ENCODE measurements around the gene GBP2.

DNA sequence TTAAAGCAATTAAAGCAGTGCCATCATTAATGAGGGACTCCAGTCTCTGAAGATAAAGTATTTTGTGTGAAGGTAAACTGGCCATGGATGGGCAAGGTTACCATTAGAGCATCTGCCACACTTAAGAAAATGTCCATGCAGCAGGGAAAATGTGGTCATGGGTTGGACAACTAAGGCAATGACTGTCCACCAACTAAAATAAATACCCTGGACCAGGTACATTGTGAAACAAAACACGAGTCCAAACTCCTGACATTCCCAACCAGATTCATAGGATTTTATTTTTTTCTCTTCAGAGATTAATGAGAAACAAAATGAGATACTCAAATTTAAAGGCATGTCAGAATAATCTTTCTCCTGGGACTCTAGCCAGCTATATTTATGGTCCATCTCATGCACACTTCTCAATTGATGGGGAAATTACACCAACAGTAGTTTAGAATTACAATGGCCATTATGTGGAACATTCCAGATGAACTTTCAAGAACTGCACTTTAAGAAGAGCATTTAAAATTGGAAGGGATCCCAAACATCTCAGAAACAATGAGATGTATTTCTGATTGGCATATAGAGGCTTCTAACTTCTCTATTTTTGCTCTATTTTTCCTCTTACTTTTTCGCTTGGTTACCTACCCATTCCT is 41.8 kb upstream of the GBP2 start:
- TF ChIP-seq, protein P1, sequence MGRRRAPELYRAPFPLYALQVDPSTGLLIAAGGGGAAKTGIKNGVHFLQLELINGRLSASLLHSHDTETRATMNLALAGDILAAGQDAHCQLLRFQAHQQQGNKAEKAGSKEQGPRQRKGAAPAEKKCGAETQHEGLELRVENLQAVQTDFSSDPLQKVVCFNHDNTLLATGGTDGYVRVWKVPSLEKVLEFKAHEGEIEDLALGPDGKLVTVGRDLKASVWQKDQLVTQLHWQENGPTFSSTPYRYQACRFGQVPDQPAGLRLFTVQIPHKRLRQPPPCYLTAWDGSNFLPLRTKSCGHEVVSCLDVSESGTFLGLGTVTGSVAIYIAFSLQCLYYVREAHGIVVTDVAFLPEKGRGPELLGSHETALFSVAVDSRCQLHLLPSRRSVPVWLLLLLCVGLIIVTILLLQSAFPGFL (CRISPR knock-in tag; IDR thresholded peaks at IDR 0.05; ENCODE audit: borderline replicate concordance): no peak
- TF ChIP-seq NR1H2 (CRISPR knock-in tag; IDR thresholded peaks at IDR 0.05) (no peak), ZNF232 (CRISPR knock-in tag; IDR thresholded peaks at IDR 0.05) (no peak), FOXK1 (CRISPR knock-in tag; IDR thresholded peaks at IDR 0.05) (no peak), NFYB (CRISPR knock-in tag; conservative IDR thresholded peaks at IDR 0.05; ENCODE audit: low read depth) (no peak), KAT7 (CRISPR knock-in tag; IDR thresholded peaks at IDR 0.05; ENCODE audit: borderline replicate concordance) (no peak), ZBTB21 (CRISPR knock-in tag; IDR thresholded peaks at IDR 0.05; ENCODE audit: borderline replicate concordance) (no peak), TEAD4 (CRISPR knock-in tag; IDR thresholded peaks at IDR 0.05) (no peak), CREM (CRISPR knock-in tag; IDR thresholded peaks at IDR 0.05) (no peak), ETV6 (CRISPR knock-in tag; IDR thresholded peaks at IDR 0.05) (no peak), ESRRA (CRISPR knock-in tag; IDR thresholded peaks at IDR 0.05; ENCODE audit: borderline replicate concordance) (no peak)
- TF ChIP-seq, protein P2, sequence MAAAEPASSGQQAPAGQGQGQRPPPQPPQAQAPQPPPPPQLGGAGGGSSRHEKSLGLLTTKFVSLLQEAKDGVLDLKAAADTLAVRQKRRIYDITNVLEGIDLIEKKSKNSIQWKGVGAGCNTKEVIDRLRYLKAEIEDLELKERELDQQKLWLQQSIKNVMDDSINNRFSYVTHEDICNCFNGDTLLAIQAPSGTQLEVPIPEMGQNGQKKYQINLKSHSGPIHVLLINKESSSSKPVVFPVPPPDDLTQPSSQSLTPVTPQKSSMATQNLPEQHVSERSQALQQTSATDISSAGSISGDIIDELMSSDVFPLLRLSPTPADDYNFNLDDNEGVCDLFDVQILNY (CRISPR knock-in tag; IDR thresholded peaks at IDR 0.05): no peak
- TF ChIP-seq, protein P3, sequence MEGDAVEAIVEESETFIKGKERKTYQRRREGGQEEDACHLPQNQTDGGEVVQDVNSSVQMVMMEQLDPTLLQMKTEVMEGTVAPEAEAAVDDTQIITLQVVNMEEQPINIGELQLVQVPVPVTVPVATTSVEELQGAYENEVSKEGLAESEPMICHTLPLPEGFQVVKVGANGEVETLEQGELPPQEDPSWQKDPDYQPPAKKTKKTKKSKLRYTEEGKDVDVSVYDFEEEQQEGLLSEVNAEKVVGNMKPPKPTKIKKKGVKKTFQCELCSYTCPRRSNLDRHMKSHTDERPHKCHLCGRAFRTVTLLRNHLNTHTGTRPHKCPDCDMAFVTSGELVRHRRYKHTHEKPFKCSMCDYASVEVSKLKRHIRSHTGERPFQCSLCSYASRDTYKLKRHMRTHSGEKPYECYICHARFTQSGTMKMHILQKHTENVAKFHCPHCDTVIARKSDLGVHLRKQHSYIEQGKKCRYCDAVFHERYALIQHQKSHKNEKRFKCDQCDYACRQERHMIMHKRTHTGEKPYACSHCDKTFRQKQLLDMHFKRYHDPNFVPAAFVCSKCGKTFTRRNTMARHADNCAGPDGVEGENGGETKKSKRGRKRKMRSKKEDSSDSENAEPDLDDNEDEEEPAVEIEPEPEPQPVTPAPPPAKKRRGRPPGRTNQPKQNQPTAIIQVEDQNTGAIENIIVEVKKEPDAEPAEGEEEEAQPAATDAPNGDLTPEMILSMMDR (IDR thresholded peaks at IDR 0.05): no peak
- TF ChIP-seq, protein P4, sequence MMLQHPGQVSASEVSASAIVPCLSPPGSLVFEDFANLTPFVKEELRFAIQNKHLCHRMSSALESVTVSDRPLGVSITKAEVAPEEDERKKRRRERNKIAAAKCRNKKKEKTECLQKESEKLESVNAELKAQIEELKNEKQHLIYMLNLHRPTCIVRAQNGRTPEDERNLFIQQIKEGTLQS (CRISPR knock-in tag; conservative IDR thresholded peaks at IDR 0.05): no peak
